WTC11 (cell line): Measurements from ENCODE around the gene FOXP1. TPM values are rescaled to one million over a fixed set of nuclear protein-coding genes. Genes with fewer than 3 reads are reported as not detected.
A peak's percentile ranks its signal among the peaks of the same experiment; 100 is the strongest.

Experiments
- ATAC-seq: fragments of 200-7000 bp; cut with Tn5 transposase; 2 replicates; pipeline ENCODE4 v1.10.0; 2021; ENCODE audit warnings: mild to moderate bottlenecking, moderate library complexity
- CTCF ChIA-PET: fragments of 300-600 bp; sonication (Branson Sonifier 250); formaldehyde crosslinking; loops from one replicate; lab custom pipeline; 2021; ENCODE audit warnings: antibody characterized with exemption; lab: Charles Lee
- POLR2A ChIA-PET: fragments of 350-600 bp; sonication (Branson Sonifier 250); formaldehyde crosslinking; loops from one replicate; lab custom pipeline; 2021; ENCODE audit warnings: antibody characterized with exemption; lab: Charles Lee
- DNase-seq: peaks from one replicate; pipeline ENCODE4 v3.0.0; 2021; ENCODE audit warnings: low spot score
- H3K27ac Mint-ChIP-seq: 2 replicates; pipeline ENCODE4 v1.8.0; 2021; ENCODE audit warnings: mixed read lengths
- H3K27me3 Mint-ChIP-seq: 2 replicates; pipeline ENCODE4 v1.8.0; 2021; ENCODE audit warnings: low read depth, mild to moderate bottlenecking, moderate library complexity, mixed read lengths
- H3K36me3 Mint-ChIP-seq: 2 replicates; pipeline ENCODE4 v1.8.0; 2021; ENCODE audit warnings: mixed read lengths
- H3K4me1 Mint-ChIP-seq: 2 replicates; pipeline ENCODE4 v1.8.0; 2022; ENCODE audit warnings: mixed read lengths
- H3K4me3 Mint-ChIP-seq: 2 replicates; pipeline ENCODE4 v1.8.0; 2021; ENCODE audit warnings: mild to moderate bottlenecking, moderate library complexity, mixed read lengths
- H3K9me3 Mint-ChIP-seq: 2 replicates; pipeline ENCODE4 v1.8.0; 2021; ENCODE audit warnings: mixed read lengths
- ATF1 ChIP-seq: sonication (generic); formaldehyde crosslinking; IDR thresholded peaks from 2 replicates; pipeline ENCODE4 v1.8.1; 2023; ENCODE audit warnings: mild to moderate bottlenecking, moderate library complexity, missing genetic modification reagents
- CREM ChIP-seq: sonication (generic); formaldehyde crosslinking; IDR thresholded peaks from 2 replicates; pipeline ENCODE4 v1.8.1; 2022; ENCODE audit warnings: mild to moderate bottlenecking, missing genetic modification reagents, moderate library complexity
- FOXJ3 ChIP-seq: sonication (generic); formaldehyde crosslinking; IDR thresholded peaks from 2 replicates; pipeline ENCODE4 v1.9.0; 2021; ENCODE audit warnings: missing genetic modification reagents, mild to moderate bottlenecking, borderline replicate concordance
- GABPB1 ChIP-seq: sonication (generic); formaldehyde crosslinking; IDR thresholded peaks from 2 replicates; pipeline ENCODE4 v1.8.1; 2023; ENCODE audit warnings: mild to moderate bottlenecking, missing genetic modification reagents
- GTF2I ChIP-seq: fragments of 250-450 bp; sonication (Bioruptor Pico); conservative IDR thresholded peaks from 2 replicates; pipeline ENCODE4 v1.4.0; 2021; ENCODE audit warnings: mild to moderate bottlenecking
- NFE2L1 ChIP-seq: sonication (generic); formaldehyde crosslinking; IDR thresholded peaks from 2 replicates; pipeline ENCODE4 v1.8.1; 2023; ENCODE audit warnings: missing genetic modification reagents
- TEAD4 ChIP-seq: sonication (generic); formaldehyde crosslinking; IDR thresholded peaks from 2 replicates; pipeline ENCODE4 v1.8.0; 2022; ENCODE audit warnings: mild to moderate bottlenecking, missing genetic modification reagents
- ZNF121 ChIP-seq: sonication (generic); formaldehyde crosslinking; IDR thresholded peaks from 2 replicates; pipeline ENCODE4 v1.8.0; 2023; ENCODE audit warnings: missing genetic modification reagents
- ZNF396 ChIP-seq: fragments of 250-450 bp; sonication (Bioruptor Pico); IDR thresholded peaks from 2 replicates; pipeline ENCODE4 v1.8.0; 2021; ENCODE audit warnings: mild to moderate bottlenecking, moderate library complexity, borderline replicate concordance
- ZNF423 ChIP-seq: fragments of 250-450 bp; sonication (Bioruptor Pico); IDR thresholded peaks from 2 replicates; pipeline ENCODE4 v2.1.2; 2022; ENCODE audit warnings: mild to moderate bottlenecking, moderate library complexity
- total RNA-seq: library from RNA; stranded (reverse); gene quantifications from 3 replicates; pipeline ENCODE4 v1.2.3, GENCODE V29; 2021
- TF ChIP-seq, protein P1 (sequence below): fragments of 250-450 bp; sonication (Bioruptor Pico); IDR thresholded peaks from 2 replicates; pipeline ENCODE4 v1.8.0; 2021; ENCODE audit warnings: mild to moderate bottlenecking
- TF ChIP-seq, protein P2 (sequence below): sonication (generic); formaldehyde crosslinking; IDR thresholded peaks from 2 replicates; pipeline ENCODE4 v1.8.0; 2023; ENCODE audit warnings: missing genetic modification reagents, mild to moderate bottlenecking, borderline replicate concordance
- TF ChIP-seq, protein P3 (sequence below): sonication (generic); formaldehyde crosslinking; IDR thresholded peaks from 2 replicates; pipeline ENCODE4 v1.8.1; 2023; ENCODE audit warnings: mild to moderate bottlenecking, missing genetic modification reagents, moderate library complexity
- TF ChIP-seq, protein P4 (sequence below): sonication (generic); formaldehyde crosslinking; IDR thresholded peaks from 2 replicates; pipeline ENCODE4 v1.8.0; 2022; ENCODE audit warnings: mild to moderate bottlenecking, missing genetic modification reagents
- TF ChIP-seq, protein P5 (sequence below): sonication (generic); formaldehyde crosslinking; IDR thresholded peaks from 2 replicates; pipeline ENCODE4 v1.8.0; 2022; ENCODE audit warnings: mild to moderate bottlenecking, missing genetic modification reagents
- TF ChIP-seq, protein P6 (sequence below): sonication (generic); formaldehyde crosslinking; IDR thresholded peaks from 2 replicates; pipeline ENCODE4 v1.8.1; 2022; ENCODE audit warnings: missing genetic modification reagents, borderline replicate concordance
- TF ChIP-seq, protein P7 (sequence below): sonication (generic); formaldehyde crosslinking; IDR thresholded peaks from 2 replicates; pipeline ENCODE4 v1.8.0; 2023; ENCODE audit warnings: missing genetic modification reagents
- TF ChIP-seq, protein P8 (sequence below): sonication (generic); formaldehyde crosslinking; conservative IDR thresholded peaks from 2 replicates; pipeline ENCODE4 v1.8.1; 2023; ENCODE audit warnings: mild to moderate bottlenecking, low read depth, missing genetic modification reagents, moderate library complexity
- TF ChIP-seq, protein P9 (sequence below): sonication (generic); formaldehyde crosslinking; conservative IDR thresholded peaks from 2 replicates; pipeline ENCODE4 v1.8.1; 2022; ENCODE audit warnings: mild to moderate bottlenecking, missing genetic modification reagents
- TF ChIP-seq, protein P10 (sequence below): sonication (generic); formaldehyde crosslinking; IDR thresholded peaks from 2 replicates; pipeline ENCODE4 v1.8.1; 2022; ENCODE audit warnings: mild to moderate bottlenecking, missing genetic modification reagents, moderate library complexity, borderline replicate concordance

FOXP1 gene
- total RNA-seq, 1 experiment from 2014 or later: 25.8 TPM

DNA sequence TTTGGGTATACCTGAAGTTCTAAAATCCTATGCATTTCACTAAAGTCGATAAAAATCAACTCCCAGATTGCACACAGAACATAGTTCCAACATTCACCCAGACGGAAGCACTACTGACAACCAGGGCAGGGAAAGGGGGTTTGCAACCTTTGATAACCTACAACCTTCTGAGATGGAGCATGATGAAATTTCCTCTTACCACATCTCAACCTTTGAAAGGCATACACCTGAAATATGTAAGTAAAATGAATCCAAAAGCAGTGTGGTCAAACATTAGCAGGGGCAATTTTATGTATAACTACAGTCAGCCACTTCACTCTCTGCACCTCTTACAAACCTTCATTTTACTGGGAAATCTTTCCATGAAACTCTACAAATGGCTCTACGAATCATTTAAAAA, 184.1 kb downstream of the FOXP1 start:
- ATAC-seq (no peak), DNase-seq (no peak)
- no peak overlapping the region for H3K27ac Mint-ChIP-seq
- ChIA-PET CTCF (no interaction called here), POLR2A (no interaction called here)
- no peaks in the 10 kb centered on the region for H3K36me3 Mint-ChIP-seq
- H3K27me3 Mint-ChIP-seq: no peaks in the 10 kb centered on the region
- H3K4me1 Mint-ChIP-seq: peaks cover 18% of the 10 kb centered on the region
- TF ChIP-seq, protein P1, sequence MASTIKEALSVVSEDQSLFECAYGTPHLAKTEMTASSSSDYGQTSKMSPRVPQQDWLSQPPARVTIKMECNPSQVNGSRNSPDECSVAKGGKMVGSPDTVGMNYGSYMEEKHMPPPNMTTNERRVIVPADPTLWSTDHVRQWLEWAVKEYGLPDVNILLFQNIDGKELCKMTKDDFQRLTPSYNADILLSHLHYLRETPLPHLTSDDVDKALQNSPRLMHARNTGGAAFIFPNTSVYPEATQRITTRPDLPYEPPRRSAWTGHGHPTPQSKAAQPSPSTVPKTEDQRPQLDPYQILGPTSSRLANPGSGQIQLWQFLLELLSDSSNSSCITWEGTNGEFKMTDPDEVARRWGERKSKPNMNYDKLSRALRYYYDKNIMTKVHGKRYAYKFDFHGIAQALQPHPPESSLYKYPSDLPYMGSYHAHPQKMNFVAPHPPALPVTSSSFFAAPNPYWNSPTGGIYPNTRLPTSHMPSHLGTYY: no peak
- TF ChIP-seq GABPB1 (CRISPR knock-in tag): peak; percentile 73
- no peak for TF ChIP-seq TEAD4 (CRISPR knock-in tag)
- TF ChIP-seq CREM: no peak
- no peak overlapping the region for H3K4me3 Mint-ChIP-seq
- H3K9me3 Mint-ChIP-seq: no peaks in the 10 kb centered on the region

DNA sequence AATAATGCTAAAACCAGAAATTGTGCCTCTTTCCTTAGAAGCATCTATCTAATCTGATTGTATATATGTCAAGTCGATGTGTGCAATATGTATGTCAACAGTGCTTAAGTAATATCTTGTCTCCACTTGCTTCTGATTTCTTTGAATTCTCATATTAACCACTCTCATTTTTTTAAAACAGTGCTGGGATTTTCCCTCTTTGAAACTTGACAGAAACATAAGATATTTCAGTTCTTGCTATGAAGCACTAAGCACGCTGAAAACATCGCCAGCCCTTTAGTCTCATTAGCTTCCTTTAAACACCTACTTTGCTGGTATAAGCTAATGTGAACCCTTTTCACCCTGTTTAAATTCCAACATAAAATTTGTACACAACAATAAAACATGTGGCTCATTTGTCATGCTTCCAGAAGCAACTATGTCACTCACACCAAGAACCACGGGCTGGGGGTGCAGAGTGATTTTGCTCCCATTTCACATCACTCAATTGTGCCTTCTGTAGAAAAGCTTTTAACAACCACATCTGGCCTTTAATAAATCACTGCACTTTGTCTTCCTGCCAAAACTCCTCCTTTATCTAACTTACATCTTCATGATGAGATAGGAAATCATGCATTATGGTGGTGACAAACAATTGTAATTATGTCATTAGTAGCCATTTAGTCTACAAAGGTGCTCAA, 185.2 kb downstream of the FOXP1 start:
- Mint-ChIP-seq H3K4me1 (peaks cover 18% of the 10 kb centered on the region), H3K9me3 (no peaks in the 10 kb centered on the region), H3K4me3 (no peak overlapping the region), H3K36me3 (no peaks in the 10 kb centered on the region), H3K27me3 (no peaks in the 10 kb centered on the region), H3K27ac (no peak overlapping the region)
- DNase-seq (no peak), ATAC-seq (no peak)
- POLR2A ChIA-PET: no interaction called here
- CTCF ChIA-PET: interaction anchor here (1.0 to 2.3 kb wide), 5 partner anchors 12 to 392 kb away, joined by 3 to 16 read pairs (median 7); no protein-coding TSS in a partner anchor
- TF ChIP-seq, protein P2, sequence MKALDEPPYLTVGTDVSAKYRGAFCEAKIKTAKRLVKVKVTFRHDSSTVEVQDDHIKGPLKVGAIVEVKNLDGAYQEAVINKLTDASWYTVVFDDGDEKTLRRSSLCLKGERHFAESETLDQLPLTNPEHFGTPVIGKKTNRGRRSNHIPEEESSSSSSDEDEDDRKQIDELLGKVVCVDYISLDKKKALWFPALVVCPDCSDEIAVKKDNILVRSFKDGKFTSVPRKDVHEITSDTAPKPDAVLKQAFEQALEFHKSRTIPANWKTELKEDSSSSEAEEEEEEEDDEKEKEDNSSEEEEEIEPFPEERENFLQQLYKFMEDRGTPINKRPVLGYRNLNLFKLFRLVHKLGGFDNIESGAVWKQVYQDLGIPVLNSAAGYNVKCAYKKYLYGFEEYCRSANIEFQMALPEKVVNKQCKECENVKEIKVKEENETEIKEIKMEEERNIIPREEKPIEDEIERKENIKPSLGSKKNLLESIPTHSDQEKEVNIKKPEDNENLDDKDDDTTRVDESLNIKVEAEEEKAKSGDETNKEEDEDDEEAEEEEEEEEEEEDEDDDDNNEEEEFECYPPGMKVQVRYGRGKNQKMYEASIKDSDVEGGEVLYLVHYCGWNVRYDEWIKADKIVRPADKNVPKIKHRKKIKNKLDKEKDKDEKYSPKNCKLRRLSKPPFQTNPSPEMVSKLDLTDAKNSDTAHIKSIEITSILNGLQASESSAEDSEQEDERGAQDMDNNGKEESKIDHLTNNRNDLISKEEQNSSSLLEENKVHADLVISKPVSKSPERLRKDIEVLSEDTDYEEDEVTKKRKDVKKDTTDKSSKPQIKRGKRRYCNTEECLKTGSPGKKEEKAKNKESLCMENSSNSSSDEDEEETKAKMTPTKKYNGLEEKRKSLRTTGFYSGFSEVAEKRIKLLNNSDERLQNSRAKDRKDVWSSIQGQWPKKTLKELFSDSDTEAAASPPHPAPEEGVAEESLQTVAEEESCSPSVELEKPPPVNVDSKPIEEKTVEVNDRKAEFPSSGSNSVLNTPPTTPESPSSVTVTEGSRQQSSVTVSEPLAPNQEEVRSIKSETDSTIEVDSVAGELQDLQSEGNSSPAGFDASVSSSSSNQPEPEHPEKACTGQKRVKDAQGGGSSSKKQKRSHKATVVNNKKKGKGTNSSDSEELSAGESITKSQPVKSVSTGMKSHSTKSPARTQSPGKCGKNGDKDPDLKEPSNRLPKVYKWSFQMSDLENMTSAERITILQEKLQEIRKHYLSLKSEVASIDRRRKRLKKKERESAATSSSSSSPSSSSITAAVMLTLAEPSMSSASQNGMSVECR: no peak
- TF ChIP-seq, protein P3, sequence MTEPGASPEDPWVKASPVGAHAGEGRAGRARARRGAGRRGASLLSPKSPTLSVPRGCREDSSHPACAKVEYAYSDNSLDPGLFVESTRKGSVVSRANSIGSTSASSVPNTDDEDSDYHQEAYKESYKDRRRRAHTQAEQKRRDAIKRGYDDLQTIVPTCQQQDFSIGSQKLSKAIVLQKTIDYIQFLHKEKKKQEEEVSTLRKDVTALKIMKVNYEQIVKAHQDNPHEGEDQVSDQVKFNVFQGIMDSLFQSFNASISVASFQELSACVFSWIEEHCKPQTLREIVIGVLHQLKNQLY: no peak
- TF ChIP-seq ZNF396 (CRISPR knock-in tag) (no peak), ZNF121 (CRISPR knock-in tag) (no peak), GTF2I (no peak), ZNF423 (CRISPR knock-in tag) (no peak), ATF1 (CRISPR knock-in tag) (no peak), NFE2L1 (no peak), FOXJ3 (CRISPR knock-in tag) (no peak)
- TF ChIP-seq, protein P4, sequence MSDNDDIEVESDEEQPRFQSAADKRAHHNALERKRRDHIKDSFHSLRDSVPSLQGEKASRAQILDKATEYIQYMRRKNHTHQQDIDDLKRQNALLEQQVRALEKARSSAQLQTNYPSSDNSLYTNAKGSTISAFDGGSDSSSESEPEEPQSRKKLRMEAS: no peak
- TF ChIP-seq, protein P5, sequence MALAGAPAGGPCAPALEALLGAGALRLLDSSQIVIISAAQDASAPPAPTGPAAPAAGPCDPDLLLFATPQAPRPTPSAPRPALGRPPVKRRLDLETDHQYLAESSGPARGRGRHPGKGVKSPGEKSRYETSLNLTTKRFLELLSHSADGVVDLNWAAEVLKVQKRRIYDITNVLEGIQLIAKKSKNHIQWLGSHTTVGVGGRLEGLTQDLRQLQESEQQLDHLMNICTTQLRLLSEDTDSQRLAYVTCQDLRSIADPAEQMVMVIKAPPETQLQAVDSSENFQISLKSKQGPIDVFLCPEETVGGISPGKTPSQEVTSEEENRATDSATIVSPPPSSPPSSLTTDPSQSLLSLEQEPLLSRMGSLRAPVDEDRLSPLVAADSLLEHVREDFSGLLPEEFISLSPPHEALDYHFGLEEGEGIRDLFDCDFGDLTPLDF (CRISPR knock-in tag): no peak
- TF ChIP-seq, protein P6, sequence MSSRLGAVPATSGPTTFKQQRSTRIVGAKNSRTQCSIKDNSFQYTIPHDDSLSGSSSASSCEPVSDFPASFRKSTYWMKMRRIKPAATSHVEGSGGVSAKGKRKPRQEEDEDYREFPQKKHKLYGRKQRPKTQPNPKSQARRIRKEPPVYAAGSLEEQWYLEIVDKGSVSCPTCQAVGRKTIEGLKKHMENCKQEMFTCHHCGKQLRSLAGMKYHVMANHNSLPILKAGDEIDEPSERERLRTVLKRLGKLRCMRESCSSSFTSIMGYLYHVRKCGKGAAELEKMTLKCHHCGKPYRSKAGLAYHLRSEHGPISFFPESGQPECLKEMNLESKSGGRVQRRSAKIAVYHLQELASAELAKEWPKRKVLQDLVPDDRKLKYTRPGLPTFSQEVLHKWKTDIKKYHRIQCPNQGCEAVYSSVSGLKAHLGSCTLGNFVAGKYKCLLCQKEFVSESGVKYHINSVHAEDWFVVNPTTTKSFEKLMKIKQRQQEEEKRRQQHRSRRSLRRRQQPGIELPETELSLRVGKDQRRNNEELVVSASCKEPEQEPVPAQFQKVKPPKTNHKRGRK: no peak
- TF ChIP-seq, protein P7, sequence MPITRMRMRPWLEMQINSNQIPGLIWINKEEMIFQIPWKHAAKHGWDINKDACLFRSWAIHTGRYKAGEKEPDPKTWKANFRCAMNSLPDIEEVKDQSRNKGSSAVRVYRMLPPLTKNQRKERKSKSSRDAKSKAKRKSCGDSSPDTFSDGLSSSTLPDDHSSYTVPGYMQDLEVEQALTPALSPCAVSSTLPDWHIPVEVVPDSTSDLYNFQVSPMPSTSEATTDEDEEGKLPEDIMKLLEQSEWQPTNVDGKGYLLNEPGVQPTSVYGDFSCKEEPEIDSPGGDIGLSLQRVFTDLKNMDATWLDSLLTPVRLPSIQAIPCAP (CRISPR knock-in tag): no peak
- TF ChIP-seq, protein P8, sequence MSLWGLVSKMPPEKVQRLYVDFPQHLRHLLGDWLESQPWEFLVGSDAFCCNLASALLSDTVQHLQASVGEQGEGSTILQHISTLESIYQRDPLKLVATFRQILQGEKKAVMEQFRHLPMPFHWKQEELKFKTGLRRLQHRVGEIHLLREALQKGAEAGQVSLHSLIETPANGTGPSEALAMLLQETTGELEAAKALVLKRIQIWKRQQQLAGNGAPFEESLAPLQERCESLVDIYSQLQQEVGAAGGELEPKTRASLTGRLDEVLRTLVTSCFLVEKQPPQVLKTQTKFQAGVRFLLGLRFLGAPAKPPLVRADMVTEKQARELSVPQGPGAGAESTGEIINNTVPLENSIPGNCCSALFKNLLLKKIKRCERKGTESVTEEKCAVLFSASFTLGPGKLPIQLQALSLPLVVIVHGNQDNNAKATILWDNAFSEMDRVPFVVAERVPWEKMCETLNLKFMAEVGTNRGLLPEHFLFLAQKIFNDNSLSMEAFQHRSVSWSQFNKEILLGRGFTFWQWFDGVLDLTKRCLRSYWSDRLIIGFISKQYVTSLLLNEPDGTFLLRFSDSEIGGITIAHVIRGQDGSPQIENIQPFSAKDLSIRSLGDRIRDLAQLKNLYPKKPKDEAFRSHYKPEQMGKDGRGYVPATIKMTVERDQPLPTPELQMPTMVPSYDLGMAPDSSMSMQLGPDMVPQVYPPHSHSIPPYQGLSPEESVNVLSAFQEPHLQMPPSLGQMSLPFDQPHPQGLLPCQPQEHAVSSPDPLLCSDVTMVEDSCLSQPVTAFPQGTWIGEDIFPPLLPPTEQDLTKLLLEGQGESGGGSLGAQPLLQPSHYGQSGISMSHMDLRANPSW: no peak
- TF ChIP-seq, protein P9, sequence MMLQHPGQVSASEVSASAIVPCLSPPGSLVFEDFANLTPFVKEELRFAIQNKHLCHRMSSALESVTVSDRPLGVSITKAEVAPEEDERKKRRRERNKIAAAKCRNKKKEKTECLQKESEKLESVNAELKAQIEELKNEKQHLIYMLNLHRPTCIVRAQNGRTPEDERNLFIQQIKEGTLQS: no peak
- TF ChIP-seq, protein P10, sequence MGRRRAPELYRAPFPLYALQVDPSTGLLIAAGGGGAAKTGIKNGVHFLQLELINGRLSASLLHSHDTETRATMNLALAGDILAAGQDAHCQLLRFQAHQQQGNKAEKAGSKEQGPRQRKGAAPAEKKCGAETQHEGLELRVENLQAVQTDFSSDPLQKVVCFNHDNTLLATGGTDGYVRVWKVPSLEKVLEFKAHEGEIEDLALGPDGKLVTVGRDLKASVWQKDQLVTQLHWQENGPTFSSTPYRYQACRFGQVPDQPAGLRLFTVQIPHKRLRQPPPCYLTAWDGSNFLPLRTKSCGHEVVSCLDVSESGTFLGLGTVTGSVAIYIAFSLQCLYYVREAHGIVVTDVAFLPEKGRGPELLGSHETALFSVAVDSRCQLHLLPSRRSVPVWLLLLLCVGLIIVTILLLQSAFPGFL (CRISPR knock-in tag): no peak
